Astrocyte of the hippocampus (primary cell): Measurements from ENCODE around the gene UBL4A.

Source experiments
- DNase-seq: peaks from one replicate; pipeline ENCODE4 v3.0.0; 2011; ENCODE audit warnings: low read depth, low spot score

Gene UBL4A

DNA sequence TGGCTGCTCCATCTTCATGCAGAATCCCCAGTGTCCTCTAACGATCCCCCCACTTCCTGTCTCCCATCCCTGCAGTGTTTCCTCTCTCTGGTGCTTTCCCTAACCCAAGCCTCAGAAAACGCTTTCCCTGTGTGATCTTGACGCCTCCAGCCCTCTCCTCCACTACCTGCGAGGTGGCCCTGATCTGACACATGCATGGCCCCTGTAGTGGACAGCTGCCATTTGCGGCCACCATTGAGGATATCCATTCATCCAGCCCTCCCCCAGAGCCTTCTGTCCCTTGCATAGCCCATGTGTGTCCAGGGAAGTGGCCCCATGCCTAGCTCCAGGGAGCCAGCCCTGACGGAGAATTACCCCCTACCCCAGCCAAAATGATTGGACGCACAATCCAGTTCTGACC is 3.1 kb downstream of the UBL4A start:
- DNase-seq, result no peak

- no peak for DNase-seq
These were observed 3.6 kb downstream of the UBL4A start for GRCh38 chrX:154482786-154483185.

DNA sequence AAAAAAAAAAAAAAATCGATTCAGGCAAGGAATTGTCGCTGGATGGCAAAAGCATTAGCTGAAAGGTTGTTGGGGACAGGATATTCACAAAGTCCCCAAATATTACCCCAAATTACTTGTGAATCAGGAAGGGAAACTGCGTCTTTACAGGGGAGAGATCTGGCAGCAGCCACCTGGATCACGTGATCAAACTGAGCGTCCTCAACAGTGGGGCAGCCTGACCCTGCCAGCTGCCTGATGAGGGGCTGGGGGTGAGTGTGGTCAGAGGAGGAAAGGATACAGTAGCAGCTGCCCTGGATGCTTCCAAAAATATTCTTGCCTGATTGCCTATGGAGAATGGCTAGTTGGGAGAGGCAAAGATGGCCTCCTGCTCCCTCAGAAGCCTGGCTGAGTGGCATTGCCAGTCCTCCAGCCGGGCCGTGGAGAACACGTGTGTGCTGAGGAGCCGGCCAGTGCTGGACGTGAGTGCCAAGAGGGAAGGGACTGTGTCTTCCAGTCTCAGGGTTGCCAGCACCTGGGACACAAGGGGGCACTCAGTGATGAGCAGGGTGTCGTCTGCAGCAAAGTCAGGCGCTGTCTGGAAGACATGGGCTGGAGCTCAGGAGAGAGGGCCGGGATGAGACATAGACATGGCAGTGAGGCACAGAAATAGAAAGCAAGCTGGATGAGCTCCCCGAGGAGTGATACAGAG is 4.4 kb downstream of the UBL4A start:
- DNase-seq, result no peak

GRCh38 chrX:154481195-154481594 is 5.2 kb downstream of the UBL4A start:
- DNase-seq, result no peak

GRCh38 chrX:154478728-154479622 is 7.4 kb downstream of the UBL4A start, which contains the start of gene LAGE3:
Gene LAGE3, minus strand, starts transcription at chrX:154479281. Its CDS starts 366 bp downstream, at chrX:154478915.
- DNase-seq, result peak; percentile 95

- no peak for DNase-seq
These were observed 8.4 kb downstream of the UBL4A start for GRCh38 chrX:154477891-154478477.

DNA sequence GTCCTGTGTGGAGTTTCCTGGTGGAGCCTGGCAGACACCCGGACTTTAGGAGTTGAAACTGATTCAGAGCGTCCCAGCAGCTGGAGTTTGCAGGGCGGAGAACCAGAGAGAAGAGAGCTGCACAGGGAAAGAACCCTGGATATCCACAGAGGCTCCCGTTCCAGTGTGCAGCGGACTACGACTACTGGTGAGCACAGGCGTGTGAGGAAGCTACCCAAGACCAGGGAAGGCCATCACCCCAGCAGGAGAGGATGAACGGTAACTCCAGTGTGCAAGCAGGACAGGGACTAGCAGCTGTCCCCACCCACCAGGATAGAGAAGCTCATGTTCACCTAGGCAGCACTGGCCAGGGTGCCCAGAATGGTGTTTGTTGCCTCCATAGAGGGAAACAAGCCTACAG is 9.6 kb downstream of the UBL4A start:
- DNase-seq, result no peak

DNA sequence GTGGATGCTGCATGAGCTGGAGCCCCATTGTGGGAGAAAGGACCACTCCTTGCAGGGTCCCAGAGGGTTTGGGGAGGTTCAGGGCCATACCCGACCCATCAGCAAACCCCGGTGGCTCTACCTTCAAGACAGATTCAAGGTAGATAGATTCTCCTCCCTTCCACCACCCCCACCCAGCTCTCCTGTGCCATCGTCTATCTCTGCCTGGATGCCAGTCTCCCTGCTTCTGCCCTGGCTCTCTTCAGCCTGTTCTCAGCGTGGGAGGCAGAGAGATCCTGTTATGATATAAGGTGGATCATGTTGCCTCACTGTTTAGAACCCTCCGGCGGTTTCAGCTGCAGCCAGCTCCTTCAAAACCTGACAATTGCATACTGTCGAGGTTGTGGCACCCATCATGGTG is 12.7 kb downstream of the UBL4A start:
- DNase-seq, result no peak

DNA sequence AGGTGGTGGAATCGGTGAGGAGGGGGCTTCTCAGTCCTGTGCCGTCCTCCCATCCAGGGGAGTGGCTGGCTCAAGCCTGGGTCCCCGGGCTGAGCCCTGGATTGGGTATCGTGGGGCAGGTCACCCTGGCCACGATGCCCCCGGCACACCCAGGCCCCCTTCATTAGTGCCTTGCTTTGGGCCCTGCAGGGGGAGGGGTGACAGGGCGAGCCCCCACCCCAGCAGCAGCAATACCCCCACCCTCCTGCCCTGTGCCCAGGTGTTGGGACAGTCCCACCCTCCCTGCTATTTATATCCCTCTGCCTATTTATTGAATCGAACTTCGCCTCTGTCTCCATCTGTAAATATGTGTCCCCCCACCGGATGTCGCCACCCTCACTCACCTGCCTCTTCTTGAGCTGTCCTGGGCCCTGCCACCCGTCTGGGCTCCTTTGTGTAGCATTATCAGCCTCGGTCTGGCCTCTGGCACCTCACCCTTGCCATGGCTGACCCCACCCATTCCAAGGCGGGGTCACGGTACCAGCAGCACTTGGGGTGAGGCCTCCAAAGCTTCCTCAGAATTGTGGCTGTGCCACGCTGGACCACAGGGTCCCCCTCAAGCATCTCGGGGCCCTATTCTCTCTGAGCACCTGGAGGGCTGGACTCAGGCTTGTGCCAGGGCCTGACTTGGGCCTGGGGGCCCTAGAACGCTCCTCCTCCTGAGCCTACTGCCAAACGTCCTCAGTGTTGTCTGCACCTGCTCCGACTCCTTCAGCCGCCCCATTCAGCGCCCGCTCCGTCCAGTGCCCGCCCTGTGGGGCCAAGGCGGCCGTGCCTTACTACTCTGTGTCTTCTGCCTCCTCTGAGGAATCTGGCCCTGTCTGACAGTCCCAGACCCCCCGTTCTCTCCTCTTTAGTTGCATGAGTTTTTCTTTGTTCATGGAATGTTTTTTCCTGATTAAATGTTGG is 13.5 kb downstream of the UBL4A start:
- no peak for DNase-seq

DNA sequence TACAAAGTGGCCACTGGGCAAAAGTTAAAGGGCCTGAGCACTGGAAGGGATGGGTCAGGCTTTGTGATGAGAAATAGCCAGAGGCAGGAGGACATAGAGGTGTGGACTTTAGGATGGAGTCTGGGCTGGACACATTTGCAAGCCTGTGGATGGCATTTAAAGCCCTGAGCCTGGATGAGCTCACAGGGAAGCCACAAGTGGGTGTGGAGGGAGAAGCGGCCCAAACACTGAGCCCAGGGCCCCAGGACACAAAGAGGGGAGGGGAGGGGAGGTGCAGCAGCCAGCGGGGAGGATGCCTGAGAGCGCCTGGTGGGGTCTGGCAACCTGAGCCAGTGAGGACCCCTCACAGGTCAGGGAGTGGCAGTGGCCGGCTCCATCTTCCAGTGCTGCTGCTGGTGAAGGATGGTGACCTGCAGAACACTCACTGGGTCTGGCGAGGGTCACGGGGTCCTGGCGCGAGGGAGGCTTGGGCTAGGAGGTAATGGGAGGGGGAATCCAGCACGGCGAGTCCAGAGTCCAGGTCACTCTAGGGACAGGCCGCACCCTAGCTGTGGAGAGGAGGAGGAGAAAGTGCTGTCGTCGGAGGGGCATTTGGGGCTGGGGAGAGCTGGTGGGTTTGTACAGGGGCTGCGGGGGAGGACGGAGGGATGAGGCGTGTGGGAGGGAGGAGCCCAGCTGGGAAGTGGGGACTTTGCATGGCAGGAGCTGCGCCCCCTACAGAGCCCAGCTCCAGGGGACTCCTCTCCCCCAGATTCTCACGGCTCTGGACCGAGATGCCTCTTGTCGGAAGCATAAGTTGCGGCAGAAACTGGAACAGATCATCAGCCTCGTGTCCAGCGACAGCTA is 14.4 kb downstream of the UBL4A start:
- no peak for DNase-seq

- no peak for DNase-seq
These were observed 15.4 kb downstream of the UBL4A start for GRCh38 chrX:154470914-154471568.

DNA sequence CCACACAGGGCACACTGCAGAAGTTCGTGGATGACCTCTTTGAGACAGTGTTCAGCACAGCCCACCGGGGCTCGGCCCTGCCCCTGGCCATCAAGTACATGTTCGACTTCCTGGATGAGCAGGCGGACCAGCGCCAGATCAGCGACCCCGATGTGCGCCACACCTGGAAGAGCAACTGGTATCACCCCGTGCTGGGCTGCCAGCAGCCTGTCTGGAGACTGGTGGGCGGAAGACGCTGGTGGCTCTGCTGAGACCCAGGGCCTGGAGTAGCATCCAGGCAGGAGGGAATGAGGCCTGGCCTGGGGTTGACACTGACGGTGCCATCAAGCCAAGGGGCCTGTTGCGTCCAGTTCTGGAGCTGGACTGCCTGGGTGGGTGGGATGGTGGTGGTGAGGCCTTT is 16.0 kb downstream of the UBL4A start:
- DNase-seq, result no peak

- no peak for DNase-seq
These were observed 16.5 kb downstream of the UBL4A start for GRCh38 chrX:154469880-154470279.

DNA sequence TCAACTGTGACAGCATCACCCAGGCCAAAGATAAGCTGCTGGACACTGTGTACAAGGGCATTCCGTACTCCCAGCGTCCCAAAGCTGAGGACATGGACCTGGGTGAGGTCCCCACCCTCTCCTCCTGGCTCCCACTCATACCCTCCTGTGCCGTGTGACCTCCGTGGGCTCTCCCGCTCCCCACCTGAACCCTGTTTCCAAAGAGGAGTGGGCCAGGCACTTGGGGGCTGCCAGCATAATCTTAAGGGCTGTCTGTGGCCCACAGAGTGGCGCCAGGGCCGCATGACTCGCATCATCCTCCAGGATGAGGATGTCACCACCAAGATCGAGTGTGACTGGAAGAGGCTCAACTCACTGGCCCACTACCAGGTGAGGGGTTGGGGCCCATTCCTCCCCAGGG is 17.3 kb downstream of the UBL4A start:
- DNase-seq, result no peak

DNA sequence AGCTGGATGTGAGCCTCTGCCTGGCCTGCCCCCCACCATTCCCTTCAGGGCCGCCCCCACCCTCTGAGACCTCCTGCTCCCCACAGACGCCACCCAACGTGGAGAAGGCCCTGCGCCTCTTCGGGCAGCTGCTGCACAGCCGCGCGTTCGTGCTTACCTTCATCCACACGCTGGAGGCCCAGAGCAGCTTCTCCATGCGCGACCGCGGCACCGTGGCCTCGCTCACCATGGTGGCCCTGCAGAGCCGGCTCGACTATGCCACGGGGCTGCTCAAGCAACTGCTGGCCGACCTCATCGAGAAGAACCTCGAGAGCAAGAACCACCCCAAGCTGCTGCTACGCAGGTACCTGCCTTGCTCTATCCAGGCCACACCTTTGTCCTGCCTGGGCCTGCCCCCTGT is 18.2 kb downstream of the UBL4A start:
- no peak for DNase-seq

DNA sequence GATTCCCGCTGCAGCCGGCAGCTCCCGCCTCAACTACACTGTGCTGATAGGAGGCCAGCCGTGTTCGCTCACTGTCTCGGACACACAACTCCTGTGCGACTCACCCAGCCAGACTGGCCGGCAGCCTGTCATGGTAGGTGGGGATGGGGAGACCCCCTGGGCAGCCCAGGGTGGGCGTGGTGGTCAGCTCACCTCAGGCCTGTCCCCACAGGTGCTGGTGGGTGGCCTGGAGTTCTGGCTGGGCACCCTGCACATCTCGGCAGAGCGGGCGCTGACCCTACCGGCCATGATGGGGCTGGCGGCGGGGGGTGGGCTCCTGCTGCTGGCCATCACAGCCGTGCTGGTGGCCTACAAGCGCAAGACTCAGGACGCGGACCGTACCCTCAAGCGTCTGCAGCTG is 18.9 kb downstream of the UBL4A start:
- DNase-seq, result no peak

- no peak for DNase-seq
These were observed 19.5 kb downstream of the UBL4A start for GRCh38 chrX:154466907-154467306.

DNA sequence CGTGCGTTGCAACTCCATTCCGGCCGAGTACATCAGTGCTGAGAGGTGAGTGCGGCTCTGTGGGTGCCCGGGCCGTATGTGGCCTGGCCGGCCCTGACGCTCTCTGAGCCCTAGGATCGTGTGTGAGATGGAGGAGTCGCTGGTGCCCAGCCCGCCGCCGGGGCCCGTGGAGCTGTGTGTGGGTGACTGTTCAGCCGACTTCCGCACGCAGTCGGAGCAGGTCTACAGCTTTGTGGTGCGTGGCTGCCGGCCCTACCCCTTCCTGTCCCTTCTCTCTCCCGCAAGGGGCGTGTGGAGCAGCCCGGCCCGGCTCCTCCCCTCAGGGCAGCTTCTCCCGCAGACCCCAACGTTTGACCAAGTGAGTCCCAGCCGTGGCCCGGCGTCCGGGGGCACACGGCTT is 20.4 kb downstream of the UBL4A start:
- DNase-seq, result no peak

DNA sequence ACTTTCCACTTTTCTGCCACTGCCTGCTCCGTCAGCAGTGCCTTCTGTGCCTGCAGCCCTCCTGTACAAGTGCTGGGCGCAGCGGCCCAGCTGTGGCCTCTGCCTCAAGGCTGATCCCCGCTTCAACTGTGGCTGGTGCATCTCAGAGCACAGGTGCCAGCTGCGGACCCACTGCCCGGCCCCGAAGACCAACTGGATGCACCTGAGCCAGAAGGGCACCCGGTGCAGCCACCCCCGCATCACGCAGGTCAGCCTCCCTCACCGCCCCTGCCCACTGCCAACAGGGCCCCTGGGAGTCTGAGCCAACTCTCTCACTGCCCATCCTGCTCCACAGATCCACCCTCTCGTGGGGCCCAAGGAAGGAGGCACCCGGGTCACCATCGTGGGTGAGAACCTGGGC is 20.8 kb downstream of the UBL4A start:
- DNase-seq, result no peak

GRCh38 chrX:154464806-154465365 is 21.5 kb downstream of the UBL4A start:
- no peak for DNase-seq
